ENCODE measurements around the gene RAG2. TPM values are rescaled to one million over a fixed set of nuclear protein-coding genes. Genes with fewer than 3 reads are reported as not detected.
A peak's percentile ranks its signal among the peaks of the same experiment; 100 is the strongest.

RAG2 gene
- total RNA-seq, 1 donor = not detected

GRCh38 chr11:36581536-36581935 lies 16.5 kb downstream of the RAG2 start:
- H3K27me3 ChIP-seq (ENCODE audit: insufficient read depth, low read length) = no peaks in the 10 kb centered on the region
- no peak overlapping the region for H3K4me3 ChIP-seq (ENCODE audit: insufficient read depth, low read length)
- H3K27ac ChIP-seq (ENCODE audit: low read depth, low read length) = no peak overlapping the region
- peaks cover 17% of the 10 kb centered on the region for H3K4me1 ChIP-seq (ENCODE audit: insufficient read depth, low read length)
- no peak overlapping the region for H2AFZ ChIP-seq (ENCODE audit: low read length)
- H3K79me2 ChIP-seq (ENCODE audit: insufficient read depth, low read length) = no peaks in the 10 kb centered on the region
- H4K20me1 ChIP-seq (ENCODE audit: insufficient read depth, low read length) = no peaks in the 10 kb centered on the region
- no peaks in the 10 kb centered on the region for H3K36me3 ChIP-seq (ENCODE audit: insufficient read depth, low read length)
- no peak for TF ChIP-seq CTCF (IDR thresholded peaks at IDR 0.05; ENCODE audit: extremely low read depth, low read depth, low read length)
- no peak for DNase-seq (ENCODE audit: insufficient read length, low spot score, missing footprints)
- H3K4me2 ChIP-seq (ENCODE audit: insufficient read depth, low read length) = no peak overlapping the region
- no peaks in the 10 kb centered on the region for H3K9me3 ChIP-seq (ENCODE audit: low read depth, low read length)

- peaks cover 17% of the 10 kb centered on the region for H3K4me1 ChIP-seq (ENCODE audit: insufficient read depth, low read length)
- H3K27ac ChIP-seq (ENCODE audit: low read depth, low read length) = no peak overlapping the region
- H3K36me3 ChIP-seq (ENCODE audit: insufficient read depth, low read length) = no peaks in the 10 kb centered on the region
- no peaks in the 10 kb centered on the region for H3K9me3 ChIP-seq (ENCODE audit: low read depth, low read length)
- H3K4me2 ChIP-seq (ENCODE audit: insufficient read depth, low read length) = no peak overlapping the region
- H2AFZ ChIP-seq (ENCODE audit: low read length) = no peak overlapping the region
- no peaks in the 10 kb centered on the region for H3K79me2 ChIP-seq (ENCODE audit: insufficient read depth, low read length)
- no peak for TF ChIP-seq CTCF (IDR thresholded peaks at IDR 0.05; ENCODE audit: extremely low read depth, low read depth, low read length)
- H4K20me1 ChIP-seq (ENCODE audit: insufficient read depth, low read length) = no peaks in the 10 kb centered on the region
- DNase-seq (ENCODE audit: insufficient read length, low spot score, missing footprints) = no peak
- peaks cover under 1% of the 10 kb centered on the region for H3K27me3 ChIP-seq (ENCODE audit: insufficient read depth, low read length)
- no peak overlapping the region for H3K4me3 ChIP-seq (ENCODE audit: insufficient read depth, low read length)
Observed at GRCh38 chr11:36578458-36578857, 19.6 kb downstream of the RAG2 start.

GRCh38 chr11:36577859-36578258 lies 20.2 kb downstream of the RAG2 start:
- Histone ChIP-seq H3K79me2 (ENCODE audit: insufficient read depth, low read length) (no peaks in the 10 kb centered on the region), H3K27me3 (ENCODE audit: insufficient read depth, low read length) (peaks cover 4% of the 10 kb centered on the region), H2AFZ (ENCODE audit: low read length) (no peak overlapping the region), H3K4me1 (ENCODE audit: insufficient read depth, low read length) (peaks cover 17% of the 10 kb centered on the region), H3K27ac (ENCODE audit: low read depth, low read length) (no peak overlapping the region), H3K4me3 (ENCODE audit: insufficient read depth, low read length) (no peak overlapping the region), H3K9me3 (ENCODE audit: low read depth, low read length) (no peaks in the 10 kb centered on the region), H4K20me1 (ENCODE audit: insufficient read depth, low read length) (no peaks in the 10 kb centered on the region), H3K4me2 (ENCODE audit: insufficient read depth, low read length) (no peak overlapping the region), H3K36me3 (ENCODE audit: insufficient read depth, low read length) (no peaks in the 10 kb centered on the region)
- no peak for TF ChIP-seq CTCF (IDR thresholded peaks at IDR 0.05; ENCODE audit: extremely low read depth, low read depth, low read length)
- peak; percentile 79 for DNase-seq (ENCODE audit: insufficient read length, low spot score, missing footprints)

GRCh38 chr11:36577373-36577772 lies 20.7 kb downstream of the RAG2 start:
- H3K79me2 ChIP-seq (ENCODE audit: insufficient read depth, low read length) = no peaks in the 10 kb centered on the region
- no peaks in the 10 kb centered on the region for H4K20me1 ChIP-seq (ENCODE audit: insufficient read depth, low read length)
- peaks cover 4% of the 10 kb centered on the region for H3K27me3 ChIP-seq (ENCODE audit: insufficient read depth, low read length)
- H3K4me3 ChIP-seq (ENCODE audit: insufficient read depth, low read length) = no peak overlapping the region
- H3K4me2 ChIP-seq (ENCODE audit: insufficient read depth, low read length) = peak overlapping the region; percentile 3
- H3K4me1 ChIP-seq (ENCODE audit: insufficient read depth, low read length) = peaks cover 17% of the 10 kb centered on the region
- no peaks in the 10 kb centered on the region for H3K9me3 ChIP-seq (ENCODE audit: low read depth, low read length)
- no peak overlapping the region for H3K27ac ChIP-seq (ENCODE audit: low read depth, low read length)
- no peak for TF ChIP-seq CTCF (IDR thresholded peaks at IDR 0.05; ENCODE audit: extremely low read depth, low read depth, low read length)
- H3K36me3 ChIP-seq (ENCODE audit: insufficient read depth, low read length) = no peaks in the 10 kb centered on the region
- DNase-seq (ENCODE audit: insufficient read length, low spot score, missing footprints) = no peak
- H2AFZ ChIP-seq (ENCODE audit: low read length) = no peak overlapping the region

Data from osteoblast (primary cell).